GM12892 (cell line): Measurements from ENCODE around the gene MRPL40.

ENCODE experiments used
- DNase-seq: peaks from one replicate; pipeline ENCODE4 v3.0.0; 2011; ENCODE audit not compliant: insufficient read length
- FAIRE-seq: peaks from 2 replicates; lab custom pipeline; 2011; peaks lifted over from hg19 to GRCh38; lab: Jason Lieb, UNC
- POLR2A ChIP-seq: IDR thresholded peaks from 2 replicates; pipeline ENCODE4 v1.6.1; 2011; ENCODE audit warnings: low read depth, low read length, control low read depth
- POLR2AphosphoS5 ChIP-seq: IDR thresholded peaks from 2 replicates; pipeline ENCODE4 v1.6.1; 2011; ENCODE audit warnings: low read depth, low read length, control low read depth
- TAF1 ChIP-seq: IDR thresholded peaks from 2 replicates; pipeline ENCODE4 v1.6.1; 2011; ENCODE audit warnings: low read depth, mild to moderate bottlenecking, control low read depth, low read length, borderline replicate concordance

Gene MRPL40

DNA sequence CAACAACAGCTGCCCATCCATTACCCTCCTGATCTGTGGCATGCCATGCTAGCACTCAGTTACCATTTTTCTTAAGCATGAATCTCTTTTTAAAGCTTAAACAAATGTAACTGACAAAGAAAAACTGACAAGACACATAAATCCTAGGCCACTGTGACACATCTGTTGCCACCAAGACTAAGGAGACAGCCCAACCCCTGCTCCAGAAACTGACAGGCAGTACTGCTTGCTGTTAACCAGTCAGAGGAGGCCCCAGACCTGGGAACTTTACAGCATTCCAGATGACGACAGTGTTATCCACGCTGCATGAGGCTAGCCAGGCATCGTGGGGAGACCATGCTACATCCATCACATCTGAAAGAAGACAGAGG lies 34.6 kb upstream of the MRPL40 start:
- TF ChIP-seq POLR2AphosphoS5 (no peak), TAF1 (no peak), POLR2A (no peak)
- DNase-seq (no peak), FAIRE-seq (no peak)

GRCh38 chr22:19398206-19398605 lies 34.1 kb upstream of the MRPL40 start:
- DNase-seq: no peak
- no peak for FAIRE-seq

GRCh38 chr22:19398652-19399051 lies 33.7 kb upstream of the MRPL40 start:
- FAIRE-seq: no peak
- no peak for DNase-seq

More at GRCh38 chr22:19398206-19398605, 34.1 kb upstream of the MRPL40 start:
- TF ChIP-seq POLR2A (no peak), POLR2AphosphoS5 (no peak), TAF1 (no peak)

GRCh38 chr22:19400881-19401280 lies 31.5 kb upstream of the MRPL40 start:
- FAIRE-seq: no peak
- no peak for DNase-seq
- TF ChIP-seq TAF1: no peak
- TF ChIP-seq POLR2AphosphoS5: no peak
- no peak for TF ChIP-seq POLR2A

More at GRCh38 chr22:19398652-19399051, 33.7 kb upstream of the MRPL40 start:
- TF ChIP-seq TAF1 (no peak), POLR2AphosphoS5 (no peak), POLR2A (no peak)

GRCh38 chr22:19401483-19401882 lies 30.9 kb upstream of the MRPL40 start:
- FAIRE-seq (no peak), DNase-seq (no peak)
- no peak for TF ChIP-seq POLR2A
- no peak for TF ChIP-seq TAF1
- no peak for TF ChIP-seq POLR2AphosphoS5

DNA sequence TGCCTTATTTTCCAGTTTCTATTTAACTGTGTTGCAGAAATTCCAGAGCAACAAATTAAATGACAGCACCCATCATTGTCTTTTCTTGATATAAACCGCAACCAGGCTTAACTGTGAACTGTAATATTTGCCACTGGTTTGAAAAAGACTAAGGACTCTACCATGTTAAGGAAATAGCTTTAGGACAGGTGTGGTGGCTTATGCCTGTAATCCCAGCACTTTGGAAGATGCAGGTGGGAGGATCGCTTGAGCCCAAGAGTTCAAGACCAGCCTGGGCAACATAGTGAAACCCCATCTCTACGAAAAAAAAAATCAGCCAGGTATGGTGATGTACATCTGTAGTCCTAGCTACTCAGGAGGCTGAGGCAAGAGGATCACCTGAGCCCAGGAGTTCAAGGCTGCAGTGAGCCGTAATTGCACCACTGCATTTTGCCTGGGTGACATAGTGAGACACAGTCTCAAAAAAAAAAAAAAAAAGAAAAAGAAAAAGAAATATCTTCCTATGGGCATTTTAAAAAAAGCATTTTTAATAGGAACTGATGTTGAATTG lies 29.6 kb upstream of the MRPL40 start:
- DNase-seq (no peak), FAIRE-seq (no peak)

GRCh38 chr22:19404676-19405075 lies 27.7 kb upstream of the MRPL40 start:
- no peak for DNase-seq
- FAIRE-seq: no peak

More for the DNA sequence above, 29.6 kb upstream of the MRPL40 start:
- no peak for TF ChIP-seq POLR2AphosphoS5
- TF ChIP-seq POLR2A: no peak
- no peak for TF ChIP-seq TAF1

DNA sequence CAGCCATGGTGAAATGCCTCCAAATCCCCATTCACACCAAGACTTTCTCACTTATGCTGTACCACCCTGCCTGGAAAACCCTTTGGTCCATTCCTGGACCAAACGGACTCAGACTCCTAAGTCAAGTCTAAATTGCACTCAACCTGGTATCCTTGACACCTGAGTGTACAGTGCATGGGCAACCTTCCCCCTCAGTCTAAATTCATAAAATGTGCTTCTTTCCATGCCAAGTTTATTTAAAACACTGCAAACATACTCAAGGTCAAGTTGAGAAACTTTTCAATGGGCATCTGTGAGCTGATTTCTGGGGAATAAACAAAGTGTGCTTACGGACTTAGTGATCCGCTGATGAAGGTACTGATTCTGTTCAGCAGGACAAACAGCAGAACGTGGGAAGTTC lies 27.2 kb upstream of the MRPL40 start:
- no peak for FAIRE-seq
- no peak for TF ChIP-seq TAF1
- TF ChIP-seq POLR2AphosphoS5: no peak
- no peak for TF ChIP-seq POLR2A
- no peak for DNase-seq

More at GRCh38 chr22:19404676-19405075, 27.7 kb upstream of the MRPL40 start:
- TF ChIP-seq POLR2A (no peak), TAF1 (no peak), POLR2AphosphoS5 (no peak)

DNA sequence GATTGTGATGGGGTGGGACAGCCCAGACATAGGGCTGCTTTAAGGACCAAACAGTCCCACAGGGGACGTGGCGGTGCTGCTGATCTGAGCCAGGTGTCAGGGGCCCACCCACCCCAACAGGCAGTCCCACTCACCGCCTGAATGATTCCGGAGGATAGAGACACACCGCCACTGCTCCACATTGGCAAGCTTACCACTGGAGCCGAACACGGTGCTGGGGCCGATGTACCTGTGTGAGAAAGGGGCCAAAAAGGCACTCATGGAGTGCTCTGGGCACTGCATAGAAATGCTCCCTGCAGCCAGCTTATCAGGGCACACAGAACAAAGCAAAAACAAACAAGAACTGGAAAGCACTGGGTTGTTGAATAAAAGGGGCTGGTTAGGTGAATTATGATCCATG lies 26.7 kb upstream of the MRPL40 start:
- FAIRE-seq: no peak
- no peak for DNase-seq
- TF ChIP-seq POLR2A (no peak), POLR2AphosphoS5 (no peak), TAF1 (no peak)

DNA sequence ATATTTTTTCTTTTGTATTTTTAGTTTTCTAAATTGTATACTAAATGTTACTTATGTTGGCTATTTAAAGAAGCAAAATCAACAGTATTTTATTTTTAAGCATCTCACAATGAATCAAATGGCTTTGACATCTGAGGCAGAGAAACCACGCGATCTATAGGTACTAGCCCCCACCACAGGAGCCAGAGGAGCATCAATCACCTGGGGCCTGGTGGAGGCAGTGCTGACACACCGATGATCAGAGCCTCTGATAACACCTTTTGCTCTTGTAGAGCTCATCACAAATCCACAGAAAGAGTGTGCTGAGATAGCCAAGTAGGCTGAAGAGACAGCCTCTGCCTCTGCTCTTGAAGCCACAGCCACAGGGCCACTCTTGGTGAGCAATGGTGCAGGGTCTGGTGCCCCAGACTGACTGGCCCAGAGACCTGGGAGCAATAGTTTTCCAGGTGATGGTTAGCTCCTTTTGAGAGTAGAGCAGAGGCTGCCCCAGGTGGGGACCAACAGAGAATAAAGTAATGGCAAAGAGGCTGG lies 26.0 kb upstream of the MRPL40 start:
- no peak for FAIRE-seq
- DNase-seq: no peak
- TF ChIP-seq POLR2A: no peak
- no peak for TF ChIP-seq POLR2AphosphoS5
- TF ChIP-seq TAF1: no peak

GRCh38 chr22:19406846-19407245 lies 25.5 kb upstream of the MRPL40 start:
- no peak for TF ChIP-seq POLR2AphosphoS5
- TF ChIP-seq POLR2A: no peak
- TF ChIP-seq TAF1: no peak
- FAIRE-seq (no peak), DNase-seq (no peak)

GRCh38 chr22:19407649-19408606 lies 24.4 kb upstream of the MRPL40 start:
- no peak for DNase-seq
- TF ChIP-seq TAF1: no peak
- no peak for TF ChIP-seq POLR2A
- no peak for TF ChIP-seq POLR2AphosphoS5
- FAIRE-seq: no peak
